Right renal pelvis (tissue), 4 donors: ENCODE results near the gene DGCR6L. TPM values are rescaled to one million over a fixed set of nuclear protein-coding genes. Genes with fewer than 3 reads are reported as not detected.
"Not testable (repeated sequence)": the region's sequence is repeated elsewhere in the genome, so short reads cannot be mapped to it uniquely, and the experiment has no call there.

Experiments
- DNase-seq, 4 donors: peaks; one replicate each; pipeline ENCODE4 v3.0.0-alpha.2; 2013; ENCODE audit warnings: low read depth in 4 of 4, low spot score in 3 of 4, missing footprints in 1 of 4
- polyA plus RNA-seq, 4 donors: library from polyadenylated mRNA; unstranded; fragments of 120-200 nt; gene quantifications; one replicate each; pipeline ENCODE4 v1.2.1, GENCODE V29; 2013; ENCODE audit not compliant: insufficient read length in 4 of 4

The DGCR6L gene
- polyA plus RNA-seq, 4 donors, result 45.1 to 68.0 (median 52.9) TPM

- no peak for DNase-seq
These were observed 40.2 kb downstream of the DGCR6L start for GRCh38 chr22:20279662-20280134.

GRCh38 chr22:20278726-20279490 is 41.0 kb downstream of the DGCR6L start:
- not testable (repeated sequence) for DNase-seq

GRCh38 chr22:20277936-20278635 is 41.8 kb downstream of the DGCR6L start:
- not testable (repeated sequence) for DNase-seq

GRCh38 chr22:20276468-20276867 is 43.4 kb downstream of the DGCR6L start:
- DNase-seq, result no peak

GRCh38 chr22:20275836-20276235 is 44.0 kb downstream of the DGCR6L start:
- no peak for DNase-seq

- not testable (repeated sequence) for DNase-seq
These were observed 44.5 kb downstream of the DGCR6L start for GRCh38 chr22:20275325-20275724.

- DNase-seq, result not testable (repeated sequence)
These were observed 45.5 kb downstream of the DGCR6L start for GRCh38 chr22:20274374-20274773.

GRCh38 chr22:20273758-20274181 is 46.1 kb downstream of the DGCR6L start:
- no peak for DNase-seq

GRCh38 chr22:20272700-20273099 is 47.2 kb downstream of the DGCR6L start:
- DNase-seq, result no peak

GRCh38 chr22:20272174-20272573 is 47.7 kb downstream of the DGCR6L start:
- DNase-seq, result no peak

- no peak for DNase-seq
These were observed 48.5 kb downstream of the DGCR6L start for GRCh38 chr22:20271114-20271994.

GRCh38 chr22:20270190-20271113 is 49.4 kb downstream of the DGCR6L start:
- DNase-seq, result not testable (repeated sequence)

GRCh38 chr22:20269673-20270072 is 50.2 kb downstream of the DGCR6L start:
- not testable (repeated sequence) for DNase-seq

GRCh38 chr22:20269201-20269600 is 50.7 kb downstream of the DGCR6L start:
- DNase-seq, result not testable (repeated sequence)

GRCh38 chr22:20268279-20269012 is 51.4 kb downstream of the DGCR6L start, which contains the start of gene RTN4R:
Gene RTN4R (minus strand): TSS chr22:20268318. CDS start chr22:20268092, 226 bp downstream.
- DNase-seq, result no peak

GRCh38 chr22:20267441-20268278 is 52.2 kb downstream of the DGCR6L start:
- DNase-seq, result no peak

- not testable (repeated sequence) for DNase-seq
These were observed 53.0 kb downstream of the DGCR6L start for GRCh38 chr22:20266667-20267440.
